KMS-11 (cell line): ENCODE results near the gene MYH15.

Experiments used
- H2AFZ ChIP-seq: fragments of 200-600 bp; sonication (generic); 2 replicates; pipeline ENCODE4 v1.6.1; 2016; ENCODE audit warnings: antibody characterized with exemption, mixed run types, low read depth
- H3K27ac ChIP-seq: fragments of 200-600 bp; sonication (generic); 2 replicates; pipeline ENCODE4 v1.6.1; 2016; ENCODE audit warnings: mild to moderate bottlenecking, mixed run types
- H3K27me3 ChIP-seq: fragments of 200-600 bp; sonication (generic); 2 replicates; pipeline ENCODE4 v1.6.1; 2017; ENCODE audit warnings: mild to moderate bottlenecking, low read depth, mixed run types, moderate library complexity; ENCODE audit not compliant: insufficient read depth
- H3K36me3 ChIP-seq: fragments of 200-600 bp; sonication (generic); 2 replicates; pipeline ENCODE4 v1.6.1; 2017; ENCODE audit warnings: mild to moderate bottlenecking, mixed run types; ENCODE audit not compliant: insufficient read depth
- H3K4me1 ChIP-seq: fragments of 200-600 bp; sonication (generic); 2 replicates; pipeline ENCODE4 v1.6.1; 2016; ENCODE audit warnings: mild to moderate bottlenecking, low read depth, mixed run types; ENCODE audit not compliant: poor library complexity, severe bottlenecking
- H3K4me2 ChIP-seq: fragments of 200-600 bp; sonication (generic); 2 replicates; pipeline ENCODE4 v1.7.0; 2016; ENCODE audit warnings: mild to moderate bottlenecking, mixed run types
- H3K4me3 ChIP-seq: fragments of 200-600 bp; sonication (generic); IDR thresholded peaks from 2 replicates; pipeline ENCODE4 v1.6.1; 2017; ENCODE audit warnings: low read depth, low read length, mixed read lengths; ENCODE audit not compliant: insufficient read depth
- H3K79me2 ChIP-seq: fragments of 200-600 bp; sonication (generic); 2 replicates; pipeline ENCODE4 v1.6.1; 2016; ENCODE audit warnings: low read depth, mixed run types; ENCODE audit not compliant: insufficient read depth
- H3K9ac ChIP-seq: fragments of 200-600 bp; sonication (generic); 2 replicates; pipeline ENCODE4 v1.6.1; 2016; ENCODE audit warnings: mild to moderate bottlenecking, mixed run types
- H4K20me1 ChIP-seq: fragments of 200-600 bp; sonication (generic); 2 replicates; pipeline ENCODE4 v1.6.1; 2016; ENCODE audit warnings: mild to moderate bottlenecking, mixed run types; ENCODE audit not compliant: insufficient read depth
- TF ChIP-seq, protein P1 (sequence below): fragments of 200-600 bp; sonication (generic); conservative IDR thresholded peaks from 2 replicates; pipeline ENCODE4 v1.6.1; 2017; ENCODE audit warnings: low read depth, mild to moderate bottlenecking, antibody characterized with exemption, low read length, moderate library complexity, mixed read lengths

MYH15 gene

GRCh38 chr3:108510496-108510895, at the start of gene MYH15:
MYH15 (minus strand) TSS chr3:108510596; CDS start chr3:108510530, 66 bp downstream.
- Histone ChIP-seq H3K9ac (no peak within 1 kb of the TSS), H2AFZ (no peak within 1 kb of the TSS), H3K79me2 (no peaks in the 10 kb centered on the region), H3K27me3 (no peaks in the 10 kb centered on the region), H3K4me1 (no peaks in the 10 kb centered on the region), H3K36me3 (no peaks in the 10 kb centered on the region), H4K20me1 (no peaks in the 10 kb centered on the region), H3K4me2 (no peak within 1 kb of the TSS), H3K27ac (no peak within 1 kb of the TSS), H3K4me3 (no peak within 1 kb of the TSS)
- TF ChIP-seq, protein P1, sequence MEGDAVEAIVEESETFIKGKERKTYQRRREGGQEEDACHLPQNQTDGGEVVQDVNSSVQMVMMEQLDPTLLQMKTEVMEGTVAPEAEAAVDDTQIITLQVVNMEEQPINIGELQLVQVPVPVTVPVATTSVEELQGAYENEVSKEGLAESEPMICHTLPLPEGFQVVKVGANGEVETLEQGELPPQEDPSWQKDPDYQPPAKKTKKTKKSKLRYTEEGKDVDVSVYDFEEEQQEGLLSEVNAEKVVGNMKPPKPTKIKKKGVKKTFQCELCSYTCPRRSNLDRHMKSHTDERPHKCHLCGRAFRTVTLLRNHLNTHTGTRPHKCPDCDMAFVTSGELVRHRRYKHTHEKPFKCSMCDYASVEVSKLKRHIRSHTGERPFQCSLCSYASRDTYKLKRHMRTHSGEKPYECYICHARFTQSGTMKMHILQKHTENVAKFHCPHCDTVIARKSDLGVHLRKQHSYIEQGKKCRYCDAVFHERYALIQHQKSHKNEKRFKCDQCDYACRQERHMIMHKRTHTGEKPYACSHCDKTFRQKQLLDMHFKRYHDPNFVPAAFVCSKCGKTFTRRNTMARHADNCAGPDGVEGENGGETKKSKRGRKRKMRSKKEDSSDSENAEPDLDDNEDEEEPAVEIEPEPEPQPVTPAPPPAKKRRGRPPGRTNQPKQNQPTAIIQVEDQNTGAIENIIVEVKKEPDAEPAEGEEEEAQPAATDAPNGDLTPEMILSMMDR = no peak

GRCh38 chr3:108555966-108556581, 45.7 kb upstream of the MYH15 start:
- no peak overlapping the region for H2AFZ ChIP-seq
- H3K4me3 ChIP-seq = no peak overlapping the region
- H3K9ac ChIP-seq = no peak overlapping the region
- H4K20me1 ChIP-seq = 0 out of 2 replicates have a peak, but pooled peaks cover 4% of the 10 kb centered on the region
- no peaks in the 10 kb centered on the region for H3K4me1 ChIP-seq
- H3K79me2 ChIP-seq = no peaks in the 10 kb centered on the region
- H3K4me2 ChIP-seq = no peak overlapping the region
- TF ChIP-seq, protein P1 = no peak
- 0 out of 2 replicates have a peak, but pooled peaks cover 6% of the 10 kb centered on the region for H3K36me3 ChIP-seq
- H3K27ac ChIP-seq = no peak overlapping the region
- no peaks in the 10 kb centered on the region for H3K27me3 ChIP-seq

DNA sequence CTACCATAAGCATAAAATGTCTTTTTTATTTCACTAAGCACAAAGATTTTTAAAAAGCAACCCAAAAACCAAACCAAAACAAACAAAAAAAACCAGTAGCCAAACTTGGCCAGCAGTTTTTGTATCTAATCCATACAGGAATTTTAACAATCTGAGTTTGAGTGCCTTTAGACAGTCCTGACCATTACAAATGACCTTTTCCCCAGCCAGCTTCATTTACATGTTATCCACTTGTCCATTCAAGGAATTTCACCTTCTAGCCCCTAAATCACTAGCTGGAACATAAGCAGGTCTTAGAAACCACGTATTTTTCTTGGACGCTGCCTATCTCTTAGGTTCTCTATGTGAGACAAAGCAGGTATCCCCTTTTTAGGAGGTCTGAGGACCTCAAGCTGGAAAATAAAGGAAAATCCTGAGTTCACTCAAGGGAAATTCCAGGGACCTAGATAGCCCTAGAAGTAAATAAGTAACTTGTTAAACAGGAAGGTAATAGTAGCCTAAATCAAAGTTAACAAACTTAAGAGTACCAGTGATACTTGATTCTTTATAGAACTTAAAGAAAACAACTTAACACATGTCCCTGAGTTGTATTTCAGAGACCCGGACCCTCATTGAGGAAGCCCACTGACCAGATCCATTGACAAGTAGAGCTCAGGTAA, 44.6 kb upstream of the MYH15 start:
- H3K4me3 ChIP-seq = no peak overlapping the region
- no peak overlapping the region for H2AFZ ChIP-seq
- no peaks in the 10 kb centered on the region for H3K27me3 ChIP-seq
- no peak overlapping the region for H3K4me2 ChIP-seq
- H3K36me3 ChIP-seq = 0 out of 2 replicates have a peak, but pooled peaks cover under 1% of the 10 kb centered on the region
- no peaks in the 10 kb centered on the region for H3K79me2 ChIP-seq
- TF ChIP-seq, protein P1 = no peak
- H3K27ac ChIP-seq = no peak overlapping the region
- H3K9ac ChIP-seq = no peak overlapping the region
- no peaks in the 10 kb centered on the region for H3K4me1 ChIP-seq
- H4K20me1 ChIP-seq = 0 out of 2 replicates have a peak, but pooled peaks cover 4% of the 10 kb centered on the region

GRCh38 chr3:108554229-108554628, 43.8 kb upstream of the MYH15 start:
- no peak overlapping the region for H2AFZ ChIP-seq
- H3K4me3 ChIP-seq = no peak overlapping the region
- 0 out of 2 replicates have a peak, but pooled peaks cover 4% of the 10 kb centered on the region for H4K20me1 ChIP-seq
- H3K4me1 ChIP-seq = no peaks in the 10 kb centered on the region
- H3K27ac ChIP-seq = no peak overlapping the region
- no peaks in the 10 kb centered on the region for H3K36me3 ChIP-seq
- H3K27me3 ChIP-seq = no peaks in the 10 kb centered on the region
- H3K4me2 ChIP-seq = no peak overlapping the region
- H3K79me2 ChIP-seq = no peaks in the 10 kb centered on the region
- TF ChIP-seq, protein P1 = no peak
- H3K9ac ChIP-seq = no peak overlapping the region
